Measurements from ENCODE around the gene STAC2. TPM values are rescaled to one million over a fixed set of nuclear protein-coding genes. Genes with fewer than 3 reads are reported as not detected.

STAC2 gene
- total RNA-seq, 1 experiment from 2014 or later: not detected

DNA sequence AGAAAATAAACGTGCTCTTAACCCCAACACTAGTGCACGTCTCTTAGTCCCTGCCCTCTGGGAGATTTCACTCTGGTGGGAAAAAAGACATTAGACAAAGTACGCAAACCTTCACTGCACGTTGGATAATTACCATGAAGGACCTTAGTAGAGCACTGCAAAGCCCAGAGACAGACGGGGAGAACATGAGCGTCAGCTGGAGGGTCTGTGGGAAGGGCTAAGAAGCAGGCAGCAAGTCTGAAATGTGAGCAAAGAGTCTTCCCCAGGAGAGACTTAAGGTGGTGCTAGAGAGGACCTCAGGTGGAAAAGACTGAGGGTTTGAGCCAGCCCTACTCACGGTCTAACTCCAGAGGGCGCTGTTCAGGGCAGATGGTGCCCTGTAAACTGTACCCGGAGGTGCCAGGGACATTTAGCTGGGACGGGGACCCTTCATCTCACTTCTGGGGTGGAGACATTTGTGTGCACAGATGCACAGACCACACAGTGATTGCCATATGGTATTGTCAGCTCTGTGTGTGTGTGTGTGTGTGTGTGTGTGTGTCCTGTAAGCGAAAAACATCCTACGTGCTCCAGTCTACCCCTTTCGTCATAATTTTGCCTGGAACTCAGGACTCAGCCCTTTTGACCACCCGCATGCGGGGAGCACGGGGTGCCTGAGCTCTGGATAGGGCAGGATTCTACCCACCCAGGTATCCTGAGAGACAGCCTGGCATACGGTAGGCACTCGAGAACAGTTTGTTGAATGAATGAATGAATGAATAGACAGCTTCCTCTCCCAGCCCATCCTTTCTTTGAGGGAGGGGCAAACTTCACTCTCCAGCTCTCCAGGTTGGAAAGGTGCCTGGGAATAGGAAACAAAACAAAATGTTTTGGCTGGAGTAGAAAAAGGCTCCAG lies 10.1 kb upstream of the STAC2 start:
- peak; percentile 59 for DNase-seq (ENCODE audit: extremely low read depth, low read depth)

GRCh38 chr17:39231591-39232551 lies 6.1 kb upstream of the STAC2 start:
- DNase-seq (ENCODE audit: extremely low read depth, low read depth): no peak

GRCh38 chr17:39231091-39231561 lies 5.4 kb upstream of the STAC2 start:
- no peak for DNase-seq (ENCODE audit: extremely low read depth, low read depth)

- DNase-seq (ENCODE audit: extremely low read depth, low read depth): no peak
Observed at GRCh38 chr17:39230361-39230760, 4.6 kb upstream of the STAC2 start.

GRCh38 chr17:39229274-39229913 lies 3.6 kb upstream of the STAC2 start:
- DNase-seq (ENCODE audit: extremely low read depth, low read depth): no peak

GRCh38 chr17:39227364-39227919 lies 1.7 kb upstream of the STAC2 start:
- no peak for DNase-seq (ENCODE audit: extremely low read depth, low read depth)

DNA sequence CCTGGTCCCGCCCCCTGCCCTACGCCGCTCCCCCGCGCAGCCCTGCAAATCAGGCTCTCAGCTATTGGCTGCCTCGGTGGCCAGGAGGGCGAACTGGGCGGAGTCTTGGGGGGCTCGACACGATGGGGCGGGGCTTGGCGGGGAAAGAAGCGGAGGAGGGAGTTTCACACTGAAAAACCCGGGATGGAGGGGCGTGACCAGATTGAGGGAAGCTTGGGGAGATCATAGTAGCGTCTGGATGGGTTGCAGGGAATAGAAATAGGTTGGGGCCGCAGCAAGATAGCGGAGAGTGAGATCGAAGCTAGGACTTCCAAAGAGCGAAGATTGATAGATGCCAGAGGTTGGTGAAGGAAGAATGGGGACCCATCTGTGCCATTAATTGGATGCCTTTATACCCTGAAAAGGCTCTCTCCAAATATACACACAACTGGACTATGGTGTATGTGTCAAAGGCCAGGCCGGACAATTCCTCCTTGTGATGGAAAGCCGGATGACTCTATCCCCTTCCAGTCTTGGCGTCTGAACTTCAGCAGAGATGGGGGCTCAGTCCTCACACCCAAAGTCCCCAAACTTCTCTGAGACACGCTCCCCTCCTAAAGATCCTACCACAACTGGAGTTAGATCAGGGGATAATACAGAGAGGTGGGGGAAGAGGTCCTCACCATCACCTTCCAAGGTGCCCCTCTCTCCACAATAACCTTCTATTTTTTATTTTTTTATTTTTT lies 376 bp upstream of the STAC2 start:
- no peak for DNase-seq (ENCODE audit: extremely low read depth, low read depth)

DNA sequence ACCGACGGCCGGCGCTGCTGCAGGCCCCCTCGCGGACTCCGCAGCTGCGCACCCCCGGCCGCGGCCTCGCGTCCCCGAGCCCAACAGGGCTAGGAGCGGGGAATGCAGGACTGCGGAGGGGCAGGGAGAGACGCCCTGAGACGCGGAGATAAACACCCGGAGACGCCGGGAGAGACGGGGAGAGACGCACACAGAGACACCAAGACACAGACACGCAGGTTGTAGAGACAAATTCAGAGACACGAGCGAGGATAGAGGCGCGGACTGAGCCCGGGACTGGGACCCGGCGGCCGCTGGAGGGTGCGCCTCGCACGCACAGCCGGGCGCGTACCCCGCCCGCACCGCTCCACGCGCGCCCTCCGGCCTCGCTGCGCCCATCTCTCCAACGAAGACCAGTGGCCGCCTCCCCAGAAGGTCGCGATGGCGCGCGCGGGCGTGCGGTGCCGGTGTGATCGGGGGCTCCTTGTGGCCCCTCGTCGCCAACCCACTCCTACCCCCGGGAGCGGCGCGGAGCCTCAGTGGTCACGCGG lies 902 bp downstream of the STAC2 start:
- DNase-seq (ENCODE audit: extremely low read depth, low read depth): no peak

- DNase-seq (ENCODE audit: extremely low read depth, low read depth): no peak
Observed at GRCh38 chr17:39223907-39224777, 1.6 kb downstream of the STAC2 start.

DNA sequence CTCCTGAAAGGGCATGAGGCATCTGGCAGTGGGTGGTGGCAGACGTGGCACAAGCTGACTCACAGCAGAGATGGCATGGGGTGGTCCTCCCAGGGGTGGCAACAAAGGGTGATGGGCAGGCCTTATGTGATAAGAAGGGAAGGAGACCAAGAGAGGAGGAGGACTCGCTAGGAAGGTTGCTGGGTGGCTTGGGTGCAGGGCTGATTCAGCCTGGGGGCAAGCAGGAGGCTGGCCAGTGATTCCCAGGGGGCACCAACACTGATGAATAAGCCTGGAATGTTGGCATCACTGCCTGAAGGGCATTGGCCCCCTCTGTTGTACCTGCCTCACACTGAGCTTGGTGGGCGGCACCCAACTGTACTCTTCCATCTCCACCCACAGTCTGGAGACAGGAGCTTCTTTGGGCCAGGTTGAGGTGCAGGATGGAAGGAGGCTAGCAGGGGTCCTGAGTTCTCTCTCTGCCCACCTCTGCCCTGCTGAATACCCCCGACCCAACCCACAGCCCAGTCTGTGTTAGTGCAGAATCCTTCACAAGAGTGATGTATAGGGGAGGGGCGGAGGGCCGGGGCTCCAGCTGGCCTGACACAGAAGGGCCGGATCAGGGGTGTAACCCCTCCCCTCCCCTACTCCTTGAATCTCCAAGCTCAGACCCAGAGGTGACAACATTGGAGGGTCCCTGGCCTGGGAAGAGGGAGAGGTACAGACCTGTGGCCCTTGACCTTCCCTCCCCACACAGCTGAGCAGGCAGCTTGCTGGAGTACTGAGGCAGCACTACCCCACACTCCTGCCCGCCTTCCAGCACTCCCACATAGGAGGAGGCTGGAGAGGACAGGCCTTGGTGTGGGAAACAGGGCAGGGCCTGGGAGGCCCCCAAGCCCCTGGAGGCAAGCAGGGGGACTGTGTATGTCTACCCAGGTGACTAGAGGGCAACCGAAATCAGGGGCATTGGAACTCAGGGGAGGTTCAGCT lies 2.6 kb downstream of the STAC2 start:
- DNase-seq (ENCODE audit: extremely low read depth, low read depth): no peak

- no peak for DNase-seq (ENCODE audit: extremely low read depth, low read depth)
Observed at GRCh38 chr17:39222151-39222550, 3.6 kb downstream of the STAC2 start.

GRCh38 chr17:39221572-39221971 lies 4.2 kb downstream of the STAC2 start:
- DNase-seq (ENCODE audit: extremely low read depth, low read depth): no peak

DNA sequence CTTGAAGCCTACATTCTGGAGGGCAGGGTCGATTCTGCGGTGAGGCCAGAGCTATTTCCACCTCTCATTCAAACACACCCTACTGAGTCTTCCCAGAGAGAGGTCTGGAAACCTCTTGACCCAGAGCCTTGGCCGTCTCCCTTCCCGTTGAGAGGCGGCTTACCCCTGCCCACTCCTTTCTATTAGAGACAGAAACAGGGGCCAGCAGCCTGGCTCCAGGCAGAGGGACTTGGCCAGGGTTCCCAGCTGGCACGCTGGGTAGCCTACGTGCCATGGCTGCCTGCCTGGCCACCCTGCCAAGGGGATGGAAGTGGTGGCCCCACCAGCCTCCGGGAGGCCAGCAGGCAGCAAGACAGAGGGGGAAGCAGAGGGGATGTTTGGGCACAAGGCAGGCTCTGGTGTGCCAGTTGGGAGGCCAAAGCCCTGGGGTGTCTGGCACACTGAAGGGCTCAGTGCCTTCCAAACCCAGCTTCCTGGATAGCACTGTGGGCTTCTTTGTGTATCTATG lies 6.0 kb downstream of the STAC2 start:
- no peak for DNase-seq (ENCODE audit: extremely low read depth, low read depth)

DNA sequence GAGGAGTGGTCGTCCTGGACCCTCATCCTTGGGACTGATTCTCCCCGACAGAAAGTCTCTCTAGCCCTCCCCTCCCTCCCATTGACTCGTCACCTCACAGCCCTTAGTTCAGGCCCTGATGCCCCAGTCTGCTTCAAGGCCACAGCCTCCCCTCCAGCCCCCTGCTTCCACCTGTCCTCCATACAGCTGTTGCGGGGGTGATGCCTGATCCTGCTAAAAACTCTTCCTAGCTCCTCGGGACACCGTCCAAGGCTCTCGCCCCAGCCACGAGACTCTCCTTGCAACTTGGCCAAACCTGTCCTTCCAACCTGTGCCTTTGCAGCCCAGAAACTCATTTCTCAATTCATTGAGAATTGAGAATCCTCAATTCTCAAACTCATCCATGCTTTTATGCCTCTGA lies 6.8 kb downstream of the STAC2 start:
- no peak for DNase-seq (ENCODE audit: extremely low read depth, low read depth)

DNA sequence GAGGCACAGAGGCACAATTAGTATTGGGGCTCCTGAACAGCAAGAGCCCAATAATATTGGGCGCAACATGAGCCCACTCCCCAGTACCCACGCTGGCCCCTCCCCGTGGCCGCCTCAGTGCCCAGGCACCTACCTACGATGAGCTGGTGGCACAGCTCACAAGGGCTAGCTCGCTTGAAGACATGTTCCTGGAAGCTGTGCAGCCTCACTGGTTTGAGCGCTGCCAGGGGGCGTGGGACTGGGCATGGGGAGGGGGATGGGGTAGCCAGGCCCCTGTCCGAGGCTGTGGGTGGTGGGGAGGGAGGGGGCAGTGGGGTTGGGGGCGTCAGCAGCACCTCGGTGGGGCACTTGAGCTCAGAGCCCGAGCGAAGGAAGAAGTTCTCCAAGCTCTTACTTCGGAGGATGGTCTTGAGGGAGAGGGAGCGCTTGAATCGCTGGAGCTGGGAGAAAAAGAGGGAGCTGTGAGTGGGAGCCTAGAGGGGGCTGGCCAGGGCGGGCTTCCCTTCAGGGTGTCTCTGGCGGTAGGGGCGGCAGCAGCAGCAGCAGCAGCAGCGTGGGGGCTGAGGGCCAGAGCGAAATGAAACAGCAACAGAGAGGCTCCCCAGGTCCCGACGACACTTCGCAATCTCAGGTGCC lies 7.9 kb downstream of the STAC2 start:
- no peak for DNase-seq (ENCODE audit: extremely low read depth, low read depth)

DNA sequence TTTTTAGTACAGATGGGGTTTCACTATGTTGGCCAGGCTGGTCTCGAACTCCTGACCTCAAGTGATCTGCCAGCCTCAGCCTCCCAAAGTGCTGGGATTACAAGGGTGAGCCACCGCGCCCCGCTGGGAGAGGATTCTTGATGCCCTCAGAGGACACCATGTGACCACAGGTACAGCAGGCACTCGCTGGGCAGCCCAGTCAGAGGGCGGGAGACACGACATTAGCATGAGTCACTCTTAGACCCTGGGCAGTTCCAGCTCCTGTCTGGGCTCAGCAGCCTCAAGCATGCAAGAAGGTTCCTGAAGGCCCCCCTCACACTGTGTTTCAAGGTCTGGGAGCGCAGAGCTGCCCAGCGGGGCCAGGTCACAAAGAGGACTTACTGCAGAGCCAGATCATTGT lies 11.9 kb downstream of the STAC2 start:
- no peak for DNase-seq (ENCODE audit: extremely low read depth, low read depth)

Measured in NCI-H460 (cell line).